Lung (tissue), 12 donors: ENCODE data around the gene ZNF581. TPM values are rescaled to one million over a fixed set of nuclear protein-coding genes. Genes with fewer than 3 reads are reported as not detected.

Experiments used
- ATAC-seq: fragments of 200-7000 bp; cut with Tn5 transposase; one replicate; pipeline ENCODE4 v1.9.1; 2020; ENCODE audit warnings: moderate number of reproducible peaks; ENCODE audit not compliant: insufficient read depth, low FRiP score
- DNase-seq, 3 donors: peaks; one replicate each; pipeline ENCODE4 v3.0.0-alpha.2; 2013 to 2017
- H3K27ac ChIP-seq, 2 donors: one replicate each; pipeline ENCODE4 v1.5.1; 2013; ENCODE audit warnings: mild to moderate bottlenecking in 2 of 2, moderate library complexity in 2 of 2, control low read depth in 1 of 2, inconsistent platforms in 1 of 2, low read depth in 1 of 2, low read length in 1 of 2
- H3K27me3 ChIP-seq, 3 donors: one replicate each; pipeline ENCODE4 v1.5.1; 2013; ENCODE audit warnings: low read length in 2 of 3; ENCODE audit not compliant: control insufficient read depth in 3 of 3, insufficient read depth in 3 of 3
- H3K36me3 ChIP-seq, 4 donors: one replicate each; pipeline ENCODE4 v1.5.1; 2013; ENCODE audit warnings: low read length in 4 of 4, mild to moderate bottlenecking in 1 of 4, moderate library complexity in 1 of 4; ENCODE audit not compliant: control insufficient read depth in 4 of 4, insufficient read depth in 4 of 4
- H3K4me1 ChIP-seq, 5 donors: one replicate each; pipeline ENCODE4 v1.5.1; 2013; ENCODE audit warnings: low read length in 5 of 5, mild to moderate bottlenecking in 2 of 5, moderate library complexity in 1 of 5; ENCODE audit not compliant: control insufficient read depth in 5 of 5, insufficient read depth in 5 of 5
- H3K4me3 ChIP-seq: one replicate; pipeline ENCODE4 v1.5.1; 2013; ENCODE audit warnings: mild to moderate bottlenecking, control low read depth, moderate library complexity
- H3K9ac ChIP-seq, 2 donors: one replicate each; pipeline ENCODE4 v1.5.1; 2013; ENCODE audit warnings: low read length in 2 of 2, control low read depth in 1 of 2; ENCODE audit not compliant: insufficient read depth in 1 of 2
- H3K9me3 ChIP-seq, 4 donors: one replicate each; pipeline ENCODE4 v1.5.1; 2013; ENCODE audit warnings: low read length in 3 of 4, mild to moderate bottlenecking in 1 of 4, moderate library complexity in 1 of 4; ENCODE audit not compliant: control insufficient read depth in 4 of 4, insufficient read depth in 3 of 4
- CTCF ChIP-seq: IDR thresholded peaks from 2 replicates; pipeline ENCODE4 v1.5.1; 2012; ENCODE audit warnings: mild to moderate bottlenecking; ENCODE audit errors: control extremely low read depth, extremely low read depth
- WGBS, 2 donors: extraction: QIAGEN DNeasy Blood & Tissue Kit; methylation state at CpG; one replicate each; pipeline ENCODE4 v1.1.7; 2013; 5-methylcytosine and 5-hydroxymethylcytosine counted together
- polyA plus RNA-seq, 2 donors: library from polyadenylated mRNA; stranded (reverse); fragments of 200-250 nt; gene quantifications; one replicate each; pipeline ENCODE4 v1.2.1, GENCODE V29; 2013
- total RNA-seq, 2 donors: library from RNA; depleted of rRNA in 1 of 2; stranded (reverse); fragments of >200 nt in 1 of 2; gene quantifications; one replicate each; pipeline ENCODE4 v1.2.1, GENCODE V29; 2014 to 2021
- donor health status: control.
- donor health status: control.
- donor health status: Bipolar disorder and iron deficiency.
- donor health status: healthy.
- donor health status: DM: yes; HTN: yes; CAD: no.

ZNF581 gene
- total and polyA plus RNA-seq, 4 donors = 15.0 to 18.1 (median 15.6) TPM

- no peak for ATAC-seq
- no peaks in the 10 kb centered on the region for H3K27me3 ChIP-seq
- H3K27ac ChIP-seq = no peak overlapping the region
- DNase-seq = no peak
- no peak for TF ChIP-seq CTCF
- H3K4me1 ChIP-seq = peaks cover 0 to 8% (median 0%) of the 10 kb centered on the region in 5 donors
- no peak overlapping the region for H3K4me3 ChIP-seq
- 95 to 98% methylated on average over 35 of the region's 35 CpGs for WGBS, 2 donors
- H3K9me3 ChIP-seq = no peaks in the 10 kb centered on the region
- H3K36me3 ChIP-seq = peaks cover 7 to 90% (median 20%) of the 10 kb centered on the region in 4 donors
- no peak overlapping the region for H3K9ac ChIP-seq
Observed at GRCh38 chr19:55689411-55690108, 46.1 kb downstream of the ZNF581 start.

- Histone ChIP-seq H3K9ac (no peak overlapping the region), H3K27me3 (no peaks in the 10 kb centered on the region), H3K4me3 (no peak overlapping the region), H3K9me3 (no peaks in the 10 kb centered on the region), H3K27ac (no peak overlapping the region), H3K4me1 (peaks cover 0 to 3% (median 0%) of the 10 kb centered on the region in 5 donors), H3K36me3 (peaks cover 7 to 92% (median 19%) of the 10 kb centered on the region in 4 donors)
- WGBS, 2 donors = 95 to 96% methylated on average over 20 to 25 of the region's 25 CpGs
- ATAC-seq (no peak), DNase-seq (no peak)
- TF ChIP-seq CTCF = no peak
Observed at GRCh38 chr19:55690109-55690768, 46.8 kb downstream of the ZNF581 start.

- H3K9me3 ChIP-seq = no peaks in the 10 kb centered on the region
- H3K27me3 ChIP-seq = no peaks in the 10 kb centered on the region
- no peak for ATAC-seq
- DNase-seq = no peak
- H3K36me3 ChIP-seq = peaks cover 7 to 91% (median 15%) of the 10 kb centered on the region in 4 donors
- 93 to 95% methylated on average over 31 of the region's 31 CpGs for WGBS, 2 donors
- no peak overlapping the region for H3K27ac ChIP-seq
- no peak overlapping the region for H3K4me3 ChIP-seq
- no peak overlapping the region for H3K9ac ChIP-seq
- TF ChIP-seq CTCF = no peak
- H3K4me1 ChIP-seq = no peaks in the 10 kb centered on the region
Observed at GRCh38 chr19:55690769-55691545, 47.5 kb downstream of the ZNF581 start.
